Measurements from ENCODE around the gene ZCCHC7.

The ZCCHC7 gene

GRCh38 chr9:37364751-37365360 lies 244.5 kb downstream of the ZCCHC7 start:
- FAIRE-seq (no peak), DNase-seq (ENCODE audit: insufficient read length, low spot score) (no peak)

DNA sequence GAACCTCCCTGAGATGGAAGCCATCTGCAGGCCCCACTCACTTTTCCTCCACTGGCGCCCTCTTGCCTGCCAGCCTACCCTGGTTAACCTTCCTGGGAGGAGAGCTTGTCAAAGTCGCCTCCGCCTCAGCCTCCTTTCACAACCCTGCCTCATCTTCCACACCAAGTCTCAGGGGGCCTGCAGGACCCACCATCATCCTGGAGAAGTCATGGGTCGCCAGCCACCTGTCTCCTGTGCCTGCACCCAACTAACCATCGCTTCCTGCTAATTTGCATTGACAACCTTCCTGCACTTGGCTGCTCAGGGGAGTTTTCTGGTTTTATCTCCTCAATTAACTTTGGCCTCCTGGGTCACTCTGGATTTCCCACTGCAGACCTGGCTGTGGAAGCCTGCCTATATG lies 249.3 kb downstream of the ZCCHC7 start:
- no peak for FAIRE-seq

GRCh38 chr9:37370282-37370681 lies 249.9 kb downstream of the ZCCHC7 start:
- no peak for FAIRE-seq
- no peak for DNase-seq (ENCODE audit: insufficient read length, low spot score)

More for the DNA sequence above, 249.3 kb downstream of the ZCCHC7 start:
- no peak for DNase-seq (ENCODE audit: insufficient read length, low spot score)

DNA sequence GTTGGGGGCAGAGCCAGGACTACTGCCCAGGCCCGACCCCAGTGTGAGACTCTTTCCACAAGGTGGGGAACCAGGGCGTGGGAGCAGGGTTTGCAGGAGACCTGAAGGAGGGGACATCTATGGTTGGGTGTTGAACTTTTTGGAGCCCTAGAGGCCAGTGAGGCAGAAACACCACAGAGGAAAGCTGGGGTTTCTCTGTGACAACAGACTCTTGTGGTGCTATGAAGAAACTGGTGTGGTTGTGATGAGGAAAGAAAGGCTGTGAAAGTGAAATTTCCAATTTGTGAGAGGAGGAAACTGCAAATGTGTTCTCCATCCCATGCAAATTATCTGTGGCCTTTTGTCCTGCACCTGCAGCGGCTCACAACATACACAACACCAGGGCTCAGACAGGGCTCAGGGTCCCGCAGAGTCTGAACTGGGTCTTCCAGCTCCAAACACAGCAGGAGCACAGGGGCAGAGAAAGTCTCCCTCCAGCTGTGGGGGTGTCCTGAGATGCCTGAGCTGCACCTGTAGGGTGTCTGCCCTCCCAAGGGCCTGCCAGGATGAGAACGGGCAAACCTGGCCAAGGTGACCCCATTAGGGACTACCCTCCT lies 250.7 kb downstream of the ZCCHC7 start:
- DNase-seq (ENCODE audit: insufficient read length, low spot score): no peak
- FAIRE-seq: no peak

DNA sequence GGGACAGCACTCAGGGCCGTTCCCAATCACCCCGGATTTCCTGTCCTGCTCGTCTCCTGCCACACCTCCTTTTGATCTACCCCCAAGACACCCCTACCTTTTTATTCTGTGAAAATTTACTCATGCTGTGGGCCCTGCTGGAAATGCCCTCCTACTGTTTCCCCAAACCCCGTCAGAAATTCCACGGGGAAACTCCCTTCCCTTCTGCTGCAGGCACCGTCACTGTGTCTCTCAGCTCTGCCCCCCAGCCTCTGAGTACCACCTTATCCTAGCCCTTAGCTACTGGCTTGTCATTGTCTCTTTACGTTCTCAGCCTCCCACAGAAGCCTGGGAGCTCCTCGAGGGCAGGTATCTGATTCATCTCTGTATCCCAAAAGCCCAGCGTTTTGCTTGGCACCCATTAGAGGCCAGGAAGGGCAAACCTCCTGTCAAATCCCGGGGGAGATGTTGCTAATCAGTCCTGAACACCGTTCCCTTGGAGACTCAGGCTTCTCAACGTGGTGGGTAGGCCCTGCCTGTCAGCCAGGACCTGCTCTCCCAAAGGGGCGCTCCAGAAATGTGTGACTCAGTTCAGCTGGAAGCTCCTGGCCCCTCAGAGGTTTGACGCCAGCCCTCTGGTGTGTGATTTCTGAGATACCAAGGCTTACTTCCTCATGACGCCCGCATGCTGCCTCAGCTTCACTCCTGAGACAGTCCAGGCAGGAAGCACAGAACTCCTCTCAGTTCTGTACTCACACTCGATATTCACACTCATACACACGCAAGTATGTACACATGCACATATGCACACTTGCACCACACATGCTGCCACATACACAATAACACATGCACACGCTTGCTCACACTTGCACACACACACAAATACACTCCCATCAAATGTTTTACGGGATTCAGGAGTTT lies 251.4 kb downstream of the ZCCHC7 start:
- peak; percentile 6 for DNase-seq (ENCODE audit: insufficient read length, low spot score)
- FAIRE-seq: no peak

DNA sequence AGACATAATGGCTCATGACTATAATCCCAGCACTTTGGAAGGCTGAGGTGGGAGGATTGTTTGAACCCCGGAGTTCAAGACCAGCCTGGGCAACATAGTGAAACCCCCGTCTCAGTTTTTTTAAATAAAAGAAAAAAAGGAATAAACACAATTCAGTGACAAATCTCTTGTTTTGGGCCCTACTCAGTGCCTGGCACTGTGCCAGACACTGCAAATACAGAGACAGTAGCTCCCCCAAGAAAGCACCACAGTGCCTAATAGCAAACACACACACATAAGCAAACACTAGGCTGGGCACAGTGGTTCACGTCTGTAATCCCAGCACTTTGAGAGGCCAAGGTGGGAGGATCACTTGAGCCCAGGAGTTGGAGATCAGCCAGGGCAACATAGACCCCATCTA lies 252.5 kb downstream of the ZCCHC7 start:
- FAIRE-seq (no peak), DNase-seq (ENCODE audit: insufficient read length, low spot score) (no peak)

DNA sequence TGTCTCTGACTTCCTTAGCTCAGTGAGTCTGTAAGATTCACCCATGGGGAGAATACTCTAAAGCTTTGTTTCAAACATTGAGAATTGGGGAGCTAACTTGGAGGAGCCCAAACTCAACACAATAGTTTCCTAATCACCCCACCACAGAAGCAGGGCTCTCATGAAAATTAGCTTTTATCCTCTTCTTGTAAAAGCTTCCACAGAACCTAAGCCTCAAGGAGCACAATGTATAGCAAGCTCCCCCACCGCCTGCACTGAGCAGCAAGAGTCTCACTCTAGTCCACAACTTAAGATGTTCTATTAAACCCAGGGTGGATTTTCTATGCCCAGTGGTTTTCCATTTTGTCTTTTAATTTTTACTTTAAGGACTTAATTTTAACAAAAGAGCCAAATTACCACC lies 253.2 kb downstream of the ZCCHC7 start:
- DNase-seq (ENCODE audit: insufficient read length, low spot score) (no peak), FAIRE-seq (no peak)

GRCh38 chr9:37374892-37375291 lies 254.5 kb downstream of the ZCCHC7 start:
- DNase-seq (ENCODE audit: insufficient read length, low spot score) (no peak), FAIRE-seq (no peak)

- FAIRE-seq: no peak
- no peak for DNase-seq (ENCODE audit: insufficient read length, low spot score)
Measured at GRCh38 chr9:37377688-37378612, 257.6 kb downstream of the ZCCHC7 start.

DNA sequence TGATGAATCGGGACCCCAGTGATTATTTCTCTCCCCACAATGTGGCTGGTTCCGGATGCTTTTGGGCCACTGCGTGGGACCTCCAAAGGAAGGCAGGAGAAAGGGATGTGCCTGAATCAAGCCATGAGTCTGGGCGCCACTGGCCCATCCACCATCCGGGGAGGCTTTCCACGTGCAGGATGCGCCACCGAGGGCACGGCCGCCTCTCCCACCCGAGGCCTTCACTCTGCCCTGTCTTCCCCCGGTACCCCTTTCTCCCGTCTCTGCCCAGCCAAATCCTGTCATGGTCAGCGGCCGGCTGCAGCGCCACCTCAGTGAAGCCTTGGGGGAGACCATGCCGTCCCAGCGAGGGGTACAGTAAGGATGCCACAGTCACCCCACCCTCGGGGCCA lies 258.2 kb downstream of the ZCCHC7 start:
- FAIRE-seq (no peak), DNase-seq (ENCODE audit: insufficient read length, low spot score) (no peak)

DNA sequence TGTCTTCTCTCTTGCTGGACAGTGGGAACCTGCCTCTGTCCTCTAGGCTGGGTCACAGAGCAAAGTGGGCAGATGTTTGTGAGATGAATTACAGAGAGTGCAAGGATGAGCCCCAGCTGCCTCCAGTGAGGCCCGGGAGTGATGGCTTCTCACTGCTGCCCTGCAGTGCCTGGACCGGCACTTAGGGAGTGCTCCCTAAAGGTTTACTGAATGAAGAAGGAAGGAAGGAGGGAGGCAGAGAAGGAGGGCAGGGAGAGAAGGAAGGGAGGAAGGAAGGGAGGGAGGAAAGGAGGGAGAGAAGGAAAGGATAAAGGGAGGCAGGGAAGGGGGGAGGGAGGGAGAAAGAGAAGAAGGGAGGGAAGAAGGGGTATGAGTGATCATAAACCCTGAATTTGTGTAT lies 259.5 kb downstream of the ZCCHC7 start:
- FAIRE-seq (no peak), DNase-seq (ENCODE audit: insufficient read length, low spot score) (no peak)

DNA sequence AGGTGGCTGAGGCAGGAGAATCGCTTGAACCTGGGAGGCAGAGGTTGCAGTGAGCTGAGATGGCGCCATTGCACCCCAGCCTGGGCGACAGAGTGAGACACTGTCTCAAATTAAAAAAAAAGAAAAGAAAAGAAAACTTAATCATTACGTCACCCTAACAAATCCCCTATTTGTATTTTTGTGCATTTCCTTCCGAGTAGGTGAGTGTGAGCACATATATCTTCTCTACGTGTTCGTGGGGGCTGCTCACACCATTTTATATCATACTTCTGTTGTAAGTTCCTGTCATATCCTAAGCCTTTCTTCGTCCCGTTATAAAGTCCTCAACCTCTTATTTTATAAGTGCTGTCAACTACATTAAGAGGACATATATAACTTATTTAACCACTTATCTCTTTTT lies 260.2 kb downstream of the ZCCHC7 start:
- DNase-seq (ENCODE audit: insufficient read length, low spot score) (no peak), FAIRE-seq (no peak)

- DNase-seq (ENCODE audit: insufficient read length, low spot score): no peak
Measured at GRCh38 chr9:37381094-37381741, 260.8 kb downstream of the ZCCHC7 start.

DNA sequence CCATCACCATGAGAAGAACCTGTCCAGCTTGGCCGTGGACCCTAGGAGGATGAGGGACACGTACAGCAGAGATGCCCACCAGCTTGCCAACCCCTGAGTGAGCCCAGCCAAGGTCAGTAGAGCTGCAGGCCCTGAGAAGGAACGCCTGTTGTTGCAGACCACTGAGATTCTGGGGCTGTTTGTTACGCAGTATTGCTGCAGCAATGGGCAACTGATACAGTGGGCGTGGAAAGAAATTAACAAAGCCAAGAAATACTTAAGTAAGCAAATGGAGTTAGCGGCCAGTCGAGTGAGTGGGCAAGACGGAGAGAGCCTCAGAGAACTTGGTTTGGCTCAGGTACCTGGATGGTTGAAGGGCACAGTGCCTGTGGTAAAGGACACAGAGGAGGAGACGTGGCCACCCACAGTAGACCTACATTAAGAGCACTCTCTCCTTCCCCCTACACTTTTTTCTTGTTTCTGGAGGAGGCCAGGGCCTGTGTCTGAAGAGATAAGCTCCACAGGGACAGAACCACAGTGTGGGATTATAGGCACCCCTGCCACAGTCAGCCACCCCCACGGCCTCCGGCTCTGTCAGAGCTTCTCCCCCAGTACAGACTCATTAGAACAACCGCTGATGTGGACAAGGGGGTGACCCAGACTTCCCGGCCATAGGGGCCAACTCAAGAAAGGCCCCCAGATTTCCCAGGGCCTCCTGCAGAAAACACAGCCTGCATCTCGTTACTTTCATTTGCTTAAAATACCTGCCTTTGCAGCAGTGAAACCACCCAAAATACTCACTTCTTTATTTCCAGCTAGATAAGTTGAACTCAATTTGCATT lies 262.0 kb downstream of the ZCCHC7 start:
- FAIRE-seq: no peak
- no peak for DNase-seq (ENCODE audit: insufficient read length, low spot score)

More at GRCh38 chr9:37381094-37381741, 260.8 kb downstream of the ZCCHC7 start:
- no peak for FAIRE-seq

DNA sequence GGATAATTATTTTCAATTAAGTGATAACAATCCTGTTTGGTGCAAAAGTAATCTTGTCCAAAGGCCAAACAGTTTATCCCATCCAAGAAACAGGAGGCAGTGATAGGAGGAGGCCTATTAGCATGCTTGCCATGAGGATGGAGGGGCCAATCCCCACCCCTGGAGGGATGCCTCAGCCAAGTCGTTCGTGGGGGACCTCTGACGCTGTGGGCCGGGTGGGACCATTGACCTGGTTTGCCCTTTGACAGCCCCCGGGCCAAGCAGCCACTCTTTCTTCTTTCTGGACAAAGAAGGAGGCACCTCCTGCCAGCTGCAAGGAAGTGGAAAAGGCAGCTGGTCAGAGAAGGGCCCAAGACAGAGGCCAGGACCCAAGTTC lies 262.6 kb downstream of the ZCCHC7 start:
- FAIRE-seq: no peak
- no peak for DNase-seq (ENCODE audit: insufficient read length, low spot score)

GRCh38 chr9:37383393-37383792 lies 263.0 kb downstream of the ZCCHC7 start:
- FAIRE-seq: no peak

DNA sequence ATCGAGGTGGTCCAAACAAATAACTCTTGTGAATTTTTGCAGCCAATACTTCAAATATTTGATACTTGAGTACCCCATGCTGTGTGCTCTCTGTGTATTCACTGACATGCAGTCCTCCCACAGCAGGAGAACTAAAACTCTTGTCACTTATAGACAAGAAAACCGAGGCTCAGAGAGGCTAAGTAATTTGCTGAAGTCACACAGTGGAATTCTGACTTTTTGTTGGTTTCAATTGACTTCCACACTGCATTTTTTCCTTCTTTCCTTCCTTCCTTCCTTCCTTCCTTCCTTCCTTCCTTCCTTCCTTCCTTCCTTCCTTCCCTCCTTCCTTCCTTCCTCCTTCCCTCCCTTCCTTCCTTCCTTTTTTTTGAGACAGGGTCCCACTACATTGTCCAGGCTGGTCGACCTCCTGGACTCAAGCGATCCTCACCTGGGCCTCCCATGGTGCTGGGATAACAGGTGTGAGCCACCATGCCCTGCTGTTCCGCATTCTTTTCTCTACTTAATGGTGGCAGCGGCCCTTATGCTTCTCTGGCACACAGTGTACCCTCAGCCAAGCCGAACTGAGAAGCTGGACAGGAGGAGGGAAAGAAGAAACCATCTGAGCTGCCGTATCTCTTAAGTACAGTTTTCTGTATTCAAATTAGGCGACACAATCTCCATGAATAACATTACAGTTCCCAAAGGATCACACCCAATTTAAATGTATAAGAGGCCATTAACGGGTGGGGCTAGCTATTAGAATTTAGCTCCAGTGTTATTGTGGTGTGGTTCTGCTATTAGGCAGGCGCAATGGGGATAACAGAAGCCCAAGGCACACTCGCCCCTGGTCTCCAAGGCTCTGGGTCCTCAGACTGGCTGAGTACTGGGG lies 263.7 kb downstream of the ZCCHC7 start:
- DNase-seq (ENCODE audit: insufficient read length, low spot score) (no peak), FAIRE-seq (no peak)

More at GRCh38 chr9:37383393-37383792, 263.0 kb downstream of the ZCCHC7 start:
- DNase-seq (ENCODE audit: insufficient read length, low spot score): no peak

GRCh38 chr9:37385286-37385685 lies 264.9 kb downstream of the ZCCHC7 start:
- FAIRE-seq: no peak
- no peak for DNase-seq (ENCODE audit: insufficient read length, low spot score)
